Left renal pelvis (tissue), 4 donors: ENCODE measurements around the gene DAPK3. TPM values are rescaled to one million over a fixed set of nuclear protein-coding genes. Genes with fewer than 3 reads are reported as not detected.

Experiments used
- DNase-seq, 4 donors: peaks; one replicate each; pipeline ENCODE4 v3.0.0-alpha.2; 2013; ENCODE audit warnings: low read depth in 4 of 4, low spot score in 3 of 4
- polyA plus RNA-seq, 4 donors: library from polyadenylated mRNA; unstranded; fragments of 120-200 nt; gene quantifications; one replicate each; pipeline ENCODE4 v1.2.1, GENCODE V29; 2013; ENCODE audit not compliant: insufficient read length in 4 of 4

DAPK3 gene
- polyA plus RNA-seq, 4 donors: 36.6 to 48.0 (median 40.4) TPM

GRCh38 chr19:3932931-3933810 lies 37.7 kb downstream of the DAPK3 start, which contains the start of gene NMRK2:
TSS of gene NMRK2 (plus strand) at chr19:3933069. CDS start at chr19:3933672, 603 bp downstream.
- no peak for DNase-seq

GRCh38 chr19:3931041-3931440 lies 39.9 kb downstream of the DAPK3 start:
- no peak for DNase-seq

DNA sequence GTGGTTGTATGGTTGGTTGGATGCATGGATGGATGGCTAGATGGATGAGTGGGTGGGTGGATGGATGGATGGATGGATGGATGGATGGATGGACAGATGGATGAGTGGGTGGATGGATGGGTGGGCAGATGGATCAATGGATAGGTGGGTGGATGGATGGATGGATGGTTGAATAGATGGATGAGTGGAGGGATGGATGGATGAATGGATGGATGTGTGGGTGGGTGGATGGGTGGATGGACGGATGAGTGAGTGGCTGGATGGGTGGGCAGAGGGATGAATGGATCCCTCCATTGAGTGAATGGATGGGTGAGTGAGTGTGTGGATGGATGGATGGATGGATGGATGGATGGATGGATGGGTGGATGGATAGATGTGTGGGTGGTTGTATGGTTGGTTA lies 47.0 kb downstream of the DAPK3 start:
- no peak for DNase-seq

GRCh38 chr19:3923096-3923758 lies 47.7 kb downstream of the DAPK3 start:
- DNase-seq: no peak

DNA sequence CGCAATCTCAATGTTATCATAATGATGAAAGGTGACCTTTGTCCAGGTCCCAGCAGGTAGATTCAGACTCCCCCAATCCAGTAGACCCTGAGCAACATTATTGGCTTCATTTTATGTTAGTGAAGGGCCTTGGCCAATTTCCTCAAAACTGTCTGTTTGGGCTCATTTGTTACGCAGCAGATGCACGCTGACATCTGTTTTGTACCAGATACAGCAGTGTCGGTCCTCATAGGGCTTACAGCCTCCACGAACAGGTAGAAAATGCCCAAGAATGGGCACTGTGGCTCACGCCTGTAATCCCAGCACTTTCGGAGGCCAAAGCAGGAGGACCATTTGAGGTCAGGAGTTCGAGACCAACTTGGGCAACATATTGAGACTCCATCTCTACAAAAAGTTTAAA lies 51.1 kb downstream of the DAPK3 start:
- DNase-seq: no peak

DNA sequence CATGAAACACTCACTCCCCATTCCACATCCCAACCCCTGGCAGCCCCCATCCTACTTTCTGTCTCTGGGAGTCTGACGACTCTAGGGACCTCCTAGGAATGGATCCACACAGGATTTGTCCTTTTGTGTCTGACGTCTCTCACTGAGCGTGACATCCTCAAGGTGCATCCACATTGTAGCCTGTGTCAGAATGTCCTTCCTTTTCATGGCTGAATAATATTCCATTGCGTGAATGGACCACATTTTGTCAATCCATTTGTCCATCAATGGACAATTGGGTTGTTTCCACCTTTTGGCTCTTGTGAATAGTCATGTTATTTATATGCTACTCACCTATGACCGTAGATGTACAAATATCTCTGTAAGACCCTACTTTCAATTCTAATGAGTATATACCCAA lies 54.9 kb downstream of the DAPK3 start:
- DNase-seq: no peak

GRCh38 chr19:3914199-3914598 lies 56.7 kb downstream of the DAPK3 start:
- no peak for DNase-seq

- DNase-seq: no peak
Measured at GRCh38 chr19:3910105-3910504, 60.8 kb downstream of the DAPK3 start.

Other genes with a start within 250 kb of the DAPK3 start
- 10 to 100 TPM in 3 of 4 donors, 1 to 10 TPM in 1; 9.9 to 26.9 (median 14.6) TPM for gene APBA3, start 209.4 kb downstream of the DAPK3 start, polyA plus RNA-seq
- gene MRPL54, start 208.4 kb downstream of the DAPK3 start, polyA plus RNA-seq: 10 to 100 TPM; 25.2 to 41.8 (median 31.3) TPM
- gene RAX2, start 198.9 kb downstream of the DAPK3 start, polyA plus RNA-seq: under 1 TPM in 1 of 4 donors, not detected in 3; 0.20 TPM
- gene MATK, start 184.7 kb downstream of the DAPK3 start, polyA plus RNA-seq: 1 to 10 TPM in 3 of 4 donors, under 1 TPM in 1; 0.57 to 1.6 (median 1.4) TPM
- 1 to 10 TPM; 1.3 to 2.9 (median 2.0) TPM for gene ZFR2, start 102.1 kb downstream of the DAPK3 start, polyA plus RNA-seq
- gene ATCAY, start 90.4 kb downstream of the DAPK3 start, polyA plus RNA-seq: under 1 TPM; 0.30 to 0.76 (median 0.47) TPM
- under 1 TPM in 1 of 4 donors, not detected in 3; 0.37 TPM for gene NMRK2, start 38.0 kb downstream of the DAPK3 start, polyA plus RNA-seq
- gene EEF2, start 14.4 kb upstream of the DAPK3 start, polyA plus RNA-seq: 1,000 to 10,000 TPM; 1,527 to 1,864 (median 1,619) TPM
- gene PIAS4, start 36.6 kb upstream of the DAPK3 start, polyA plus RNA-seq: 10 to 100 TPM; 25.4 to 37.8 (median 34.0) TPM
- 10 to 100 TPM in 1 of 4 donors, 1 to 10 TPM in 3; 7.3 to 14.7 (median 8.5) TPM for gene ZBTB7A, start 95.8 kb upstream of the DAPK3 start, polyA plus RNA-seq
- 100 to 1,000 TPM in 2 of 4 donors, 10 to 100 TPM in 2; 92.8 to 140 (median 98.7) TPM for gene MAP2K2, start 153.0 kb upstream of the DAPK3 start, polyA plus RNA-seq
- gene CREB3L3, start 182.5 kb upstream of the DAPK3 start, polyA plus RNA-seq: 1 to 10 TPM in 2 of 4 donors, under 1 TPM in 2; 0.37 to 1.2 (median 0.79) TPM
- 10 to 100 TPM; 13.9 to 25.3 (median 17.9) TPM for gene SIRT6, start 211.5 kb upstream of the DAPK3 start, polyA plus RNA-seq
- gene ANKRD24, start 211.6 kb upstream of the DAPK3 start, polyA plus RNA-seq: 1 to 10 TPM in 3 of 4 donors, under 1 TPM in 1; 0.83 to 2.0 (median 1.4) TPM